Measurements from ENCODE around the gene GABBR2. TPM values are rescaled to one million over a fixed set of nuclear protein-coding genes. Genes with fewer than 3 reads are reported as not detected.

Gene GABBR2
- total and polyA plus RNA-seq, 9 of the 15 experiments (the other 6 are each of a cell fraction or from before 2014, with no cell fraction given): 0.15 to 1.9 (median 0.32) TPM

- ATAC-seq (no peak), DNase-seq (ENCODE audit: extremely low read depth in 1 of 4, low spot score in 3 of 4) (no peak), FAIRE-seq (no peak)
- POLR2A ChIA-PET: no interaction called here
- no peak overlapping the region for H2AFZ ChIP-seq (ENCODE audit: low read depth, low read length)
- no peak overlapping the region for H3K9ac ChIP-seq (ENCODE audit: insufficient read depth in 1 of 2, low read depth in 2 of 2, low read length in 2 of 2)
- H4K20me1 ChIP-seq (replicated peaks; ENCODE audit: control insufficient read depth, insufficient read depth, low read length): 0 out of 2 replicates have a peak, but pooled peaks cover 3% of the 10 kb centered on the region
- no peak overlapping the region for H3K4me2 ChIP-seq (ENCODE audit: insufficient read depth, low read length)
- BruUV-seq (replicated peaks): no TSS peak
- H3K36me3 ChIP-seq (ENCODE audit: control insufficient read depth, insufficient read depth, low read length): no peaks in the 10 kb centered on the region
- no peaks in the 10 kb centered on the region for H3K9me3 ChIP-seq (replicated peaks; ENCODE audit: control insufficient read depth, insufficient read depth, low read depth, low read length)
- H3K4me1 ChIP-seq (replicated peaks in 1 of 2; ENCODE audit: control insufficient read depth in 2 of 2, insufficient read depth in 2 of 2, low read length in 2 of 2): no peaks in the 10 kb centered on the region
- peaks cover 21 to 50% of the 10 kb centered on the region in 2 experiments for H3K27me3 ChIP-seq (ENCODE audit: control insufficient read depth in 2 of 2, insufficient read depth in 2 of 2, low read length in 2 of 2)
- H3K79me2 ChIP-seq (ENCODE audit: control insufficient read depth, insufficient read depth, low read length): no peaks in the 10 kb centered on the region
- no peak overlapping the region for H3K27ac ChIP-seq (ENCODE audit: extremely low read depth, low read depth, low read length)
- no peak for TF ChIP-seq ZNF3 (CRISPR knock-in tag; IDR thresholded peaks at IDR 0.05)
- no peak for TF ChIP-seq CCNT2 (IDR thresholded peaks at IDR 0.05; ENCODE audit: borderline replicate concordance, extremely low read depth, insufficient read length, low read depth, low read length)
- TF ChIP-seq MTF1 (CRISPR knock-in tag; IDR thresholded peaks at IDR 0.05; ENCODE audit: borderline replicate concordance): no peak
- TF ChIP-seq, protein P1, sequence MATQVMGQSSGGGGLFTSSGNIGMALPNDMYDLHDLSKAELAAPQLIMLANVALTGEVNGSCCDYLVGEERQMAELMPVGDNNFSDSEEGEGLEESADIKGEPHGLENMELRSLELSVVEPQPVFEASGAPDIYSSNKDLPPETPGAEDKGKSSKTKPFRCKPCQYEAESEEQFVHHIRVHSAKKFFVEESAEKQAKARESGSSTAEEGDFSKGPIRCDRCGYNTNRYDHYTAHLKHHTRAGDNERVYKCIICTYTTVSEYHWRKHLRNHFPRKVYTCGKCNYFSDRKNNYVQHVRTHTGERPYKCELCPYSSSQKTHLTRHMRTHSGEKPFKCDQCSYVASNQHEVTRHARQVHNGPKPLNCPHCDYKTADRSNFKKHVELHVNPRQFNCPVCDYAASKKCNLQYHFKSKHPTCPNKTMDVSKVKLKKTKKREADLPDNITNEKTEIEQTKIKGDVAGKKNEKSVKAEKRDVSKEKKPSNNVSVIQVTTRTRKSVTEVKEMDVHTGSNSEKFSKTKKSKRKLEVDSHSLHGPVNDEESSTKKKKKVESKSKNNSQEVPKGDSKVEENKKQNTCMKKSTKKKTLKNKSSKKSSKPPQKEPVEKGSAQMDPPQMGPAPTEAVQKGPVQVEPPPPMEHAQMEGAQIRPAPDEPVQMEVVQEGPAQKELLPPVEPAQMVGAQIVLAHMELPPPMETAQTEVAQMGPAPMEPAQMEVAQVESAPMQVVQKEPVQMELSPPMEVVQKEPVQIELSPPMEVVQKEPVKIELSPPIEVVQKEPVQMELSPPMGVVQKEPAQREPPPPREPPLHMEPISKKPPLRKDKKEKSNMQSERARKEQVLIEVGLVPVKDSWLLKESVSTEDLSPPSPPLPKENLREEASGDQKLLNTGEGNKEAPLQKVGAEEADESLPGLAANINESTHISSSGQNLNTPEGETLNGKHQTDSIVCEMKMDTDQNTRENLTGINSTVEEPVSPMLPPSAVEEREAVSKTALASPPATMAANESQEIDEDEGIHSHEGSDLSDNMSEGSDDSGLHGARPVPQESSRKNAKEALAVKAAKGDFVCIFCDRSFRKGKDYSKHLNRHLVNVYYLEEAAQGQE (IDR thresholded peaks at IDR 0.05; ENCODE audit: borderline replicate concordance): no peak
- TF ChIP-seq, protein P1 (CRISPR knock-in tag; IDR thresholded peaks at IDR 0.05; ENCODE audit: low read depth): no peak
- no peak for TF ChIP-seq ATF7 (IDR thresholded peaks at IDR 0.05)
- TF ChIP-seq TRIM25 (IDR thresholded peaks at IDR 0.05; ENCODE audit: borderline replicate concordance): no peak
- no peak for TF ChIP-seq PURB (CRISPR knock-in tag; IDR thresholded peaks at IDR 0.05; ENCODE audit: low read depth)
- TF ChIP-seq CBX5 (IDR thresholded peaks at IDR 0.05; ENCODE audit: borderline replicate concordance, low read depth): no peak
- no peak for TF ChIP-seq NONO (IDR thresholded peaks at IDR 0.05; ENCODE audit: low read depth in 2 of 2, low read length in 1 of 2)
- no peak overlapping the region for H3K4me3 ChIP-seq
- no peaks in the 10 kb centered on the region for H3K9me1 ChIP-seq (ENCODE audit: control insufficient read depth, insufficient read depth, low read length)
- CTCF ChIA-PET (ENCODE audit: low intra/inter-chr PET ratio): no interaction called here
- 3% methylated on average over 8 of the region's 8 CpGs for WGBS (ENCODE audit: insufficient coverage, low coverage, missing lambda C conversion rate)
- in situ Hi-C loops (cut with MboI) (no loop called here), intact Hi-C loops (cut with micrococcal nuclease) (no loop called here)
Observed at GRCh38 chr9:98607152-98607551, 101.6 kb downstream of the GABBR2 start.

Data from K562 (cell line).